ENCODE measurements around the gene SPIC.

SPIC gene

GRCh38 chr12:101474711-101475386 is at the start of gene SPIC:
Gene SPIC (plus strand): TSS chr12:101475336. CDS start chr12:101476905, 1,569 bp downstream.
- TF ChIP-seq CTCF (IDR thresholded peaks at IDR 0.05; ENCODE audit: borderline replicate concordance, insufficient read depth, low read depth, low read length), result no peak
- H3K4me3 ChIP-seq (ENCODE audit: low read depth, low read length), result no peak within 1 kb of the TSS

GRCh38 chr12:101430456-101430855 is 44.7 kb upstream of the SPIC start:
- TF ChIP-seq CTCF (IDR thresholded peaks at IDR 0.05; ENCODE audit: borderline replicate concordance, insufficient read depth, low read depth, low read length), result no peak
- no peak overlapping the region for H3K4me3 ChIP-seq (ENCODE audit: low read depth, low read length)

- H3K4me3 ChIP-seq (ENCODE audit: low read depth, low read length), result no peak overlapping the region
- no peak for TF ChIP-seq CTCF (IDR thresholded peaks at IDR 0.05; ENCODE audit: borderline replicate concordance, insufficient read depth, low read depth, low read length)
Observed at GRCh38 chr12:101436136-101436535, 39.0 kb upstream of the SPIC start.

- no peak for TF ChIP-seq CTCF (IDR thresholded peaks at IDR 0.05; ENCODE audit: borderline replicate concordance, insufficient read depth, low read depth, low read length)
- no peak overlapping the region for H3K4me3 ChIP-seq (ENCODE audit: low read depth, low read length)
Observed at GRCh38 chr12:101439236-101439635, 35.9 kb upstream of the SPIC start.

- no peak overlapping the region for H3K4me3 ChIP-seq (ENCODE audit: low read depth, low read length)
- no peak for TF ChIP-seq CTCF (IDR thresholded peaks at IDR 0.05; ENCODE audit: borderline replicate concordance, insufficient read depth, low read depth, low read length)
Observed at GRCh38 chr12:101441461-101442224, 33.5 kb upstream of the SPIC start.

GRCh38 chr12:101455685-101456084 is 19.5 kb upstream of the SPIC start:
- no peak overlapping the region for H3K4me3 ChIP-seq (ENCODE audit: low read depth, low read length)
- TF ChIP-seq CTCF (IDR thresholded peaks at IDR 0.05; ENCODE audit: borderline replicate concordance, insufficient read depth, low read depth, low read length), result no peak
